GM23248 (cell line): ENCODE results near the gene MAP3K21. TPM values are rescaled to one million over a fixed set of nuclear protein-coding genes. Genes with fewer than 3 reads are reported as not detected.

Source experiments
- DNase-seq: peaks from one replicate; pipeline ENCODE4 v3.0.0-alpha.2; 2015
- H2AFZ ChIP-seq: fragments of 200-600 bp; sonication (generic); 2 replicates; pipeline ENCODE4 v1.6.1; 2016; ENCODE audit warnings: antibody characterized with exemption
- H3F3A ChIP-seq: fragments of 200-600 bp; sonication (generic); 2 replicates; pipeline ENCODE4 v1.6.1; 2016; ENCODE audit warnings: mild to moderate bottlenecking, antibody characterized with exemption, mixed run types; ENCODE audit not compliant: insufficient read depth
- H3K27ac ChIP-seq: fragments of 200-600 bp; sonication (generic); 2 replicates; pipeline ENCODE4 v1.5.1; 2016; ENCODE audit warnings: mild to moderate bottlenecking
- H3K27me3 ChIP-seq: fragments of 200-600 bp; sonication (generic); replicated peaks from 2 replicates; pipeline ENCODE4 v1.6.1; 2016; ENCODE audit warnings: mild to moderate bottlenecking; ENCODE audit not compliant: insufficient read depth
- H3K36me3 ChIP-seq: fragments of 200-600 bp; sonication (generic); 2 replicates; pipeline ENCODE4 v1.6.1; 2016; ENCODE audit warnings: low read depth, mild to moderate bottlenecking
- H3K4me1 ChIP-seq: fragments of 200-600 bp; sonication (generic); 2 replicates; pipeline ENCODE4 v1.6.1; 2016; ENCODE audit warnings: mild to moderate bottlenecking; ENCODE audit not compliant: insufficient read depth
- H3K4me2 ChIP-seq: fragments of 200-600 bp; sonication (generic); one replicate; pipeline ENCODE4 v1.6.1; 2016; ENCODE audit warnings: mild to moderate bottlenecking; ENCODE audit not compliant: unreplicated experiment
- H3K4me3 ChIP-seq: fragments of 200-600 bp; sonication (generic); 2 replicates; pipeline ENCODE4 v1.5.1; 2016; ENCODE audit warnings: mild to moderate bottlenecking
- H3K79me2 ChIP-seq: fragments of 200-600 bp; sonication (generic); 2 replicates; pipeline ENCODE4 v1.6.1; 2016; ENCODE audit warnings: mild to moderate bottlenecking; ENCODE audit not compliant: insufficient read depth
- H3K9ac ChIP-seq: fragments of 200-600 bp; sonication (generic); 2 replicates; pipeline ENCODE4 v1.6.1; 2016; ENCODE audit warnings: mild to moderate bottlenecking
- H3K9me2 ChIP-seq: fragments of 200-600 bp; sonication (generic); 2 replicates; pipeline ENCODE4 v1.6.1; 2016; ENCODE audit warnings: mixed run types, mild to moderate bottlenecking, moderate library complexity; ENCODE audit not compliant: insufficient read depth
- H3K9me3 ChIP-seq: fragments of 200-600 bp; sonication (generic); one replicate; pipeline ENCODE4 v1.6.1; 2017; ENCODE audit warnings: low read depth
- H4K20me1 ChIP-seq: fragments of 200-600 bp; sonication (generic); 2 replicates; pipeline ENCODE4 v1.6.0; 2016; ENCODE audit not compliant: insufficient read depth
- EZH2 ChIP-seq: fragments of 200-600 bp; sonication (generic); IDR thresholded peaks from 2 replicates; pipeline ENCODE4 v1.6.1; 2018; ENCODE audit warnings: antibody characterized with exemption, mild to moderate bottlenecking; ENCODE audit not compliant: insufficient read depth, poor library complexity, severe bottlenecking
- EZH2phosphoT487 ChIP-seq: fragments of 200-600 bp; sonication (generic); IDR thresholded peaks from 2 replicates; pipeline ENCODE4 v1.6.1; 2018; ENCODE audit warnings: antibody characterized with exemption, moderate library complexity, mild to moderate bottlenecking, low read depth; ENCODE audit not compliant: insufficient read depth
- WGBS, 2 experiments: methylation state at CpG; one replicate each; pipeline ENCODE4 v1.1.6; 2015 to 2017; ENCODE audit warnings: low lambda C conversion rate in 2 of 2, low coverage in 1 of 2; ENCODE audit errors: missing lambda C conversion rate in 2 of 2; 5-methylcytosine and 5-hydroxymethylcytosine counted together
- in situ Hi-C: fragments of 300-500 bp; cut with MboI; formaldehyde crosslinking; loops from 2 replicates; pipeline ENCODE4 v1.15.0; 2020
- polyA plus RNA-seq: library from polyadenylated mRNA; unstranded; fragments of >200 nt; fragmentation: Nextera tagmentation; extraction: Ambion mirVana; gene quantifications from 2 replicates; pipeline ENCODE4 v1.2.1, GENCODE V29; 2016
- total RNA-seq: library from RNA; depleted of rRNA; stranded (reverse); fragments of >200 nt; shearing (Covaris generic); gene quantifications from 2 replicates; pipeline ENCODE4 v1.2.3, GENCODE V29; 2014

The MAP3K21 gene
- total and polyA plus RNA-seq, 2 experiments from 2014 or later: 0.03 TPM; not detected in 1

- Histone ChIP-seq H3K36me3 (no peaks in the 10 kb centered on the region), H3K79me2 (peaks cover 53% of the 10 kb centered on the region)
- in situ Hi-C loops: no loop called here
Observed at GRCh38 chr1:233294913-233295236, 32.6 kb upstream of the MAP3K21 start.

GRCh38 chr1:233295237-233295974 is 32.1 kb upstream of the MAP3K21 start, which contains the start of gene PCNX2:
Gene PCNX2, minus strand, starts transcription at chr1:233295725. Its CDS starts 247 bp downstream, at chr1:233295478.
- DNase-seq: peak; percentile 84
- H3K9me2 ChIP-seq: no peaks in the 10 kb centered on the region
- no peaks in the 10 kb centered on the region for H3K9me3 ChIP-seq
- H3F3A ChIP-seq: peaks cover 26% of the 10 kb centered on the region; the same call in 1 of the 2 replicates
- H3K27ac ChIP-seq: peak within 1 kb of the TSS; percentile 52
- in situ Hi-C loops: no loop called here
- H3K4me3 ChIP-seq: peak within 1 kb of the TSS; percentile 90
- H3K27me3 ChIP-seq: no peaks in the 10 kb centered on the region
- H3K36me3 ChIP-seq: no peaks in the 10 kb centered on the region
- TF ChIP-seq EZH2 (no peak), EZH2phosphoT487 (no peak)
- H3K79me2 ChIP-seq: peaks cover 48% of the 10 kb centered on the region
- H3K4me1 ChIP-seq: peaks cover 22% of the 10 kb centered on the region
- peak within 1 kb of the TSS; percentile 91 for H3K4me2 ChIP-seq
- no peaks in the 10 kb centered on the region for H4K20me1 ChIP-seq
- peak within 1 kb of the TSS; percentile 95 for H2AFZ ChIP-seq
- WGBS, 2 experiments: 1 to 2% methylated on average over 27 to 52 of the region's 54 CpGs
- peak within 1 kb of the TSS; percentile 79 for H3K9ac ChIP-seq

More at GRCh38 chr1:233294913-233295236, 32.6 kb upstream of the MAP3K21 start:
- H3K27ac ChIP-seq: peak overlapping the region; percentile 52
- H3K27me3 ChIP-seq: no peaks in the 10 kb centered on the region
- H3K4me1 ChIP-seq: peaks cover 22% of the 10 kb centered on the region
- peak; percentile 81 for DNase-seq
- peak overlapping the region; percentile 91 for H3K4me2 ChIP-seq
- H2AFZ ChIP-seq: peak overlapping the region; percentile 95
- H3K9ac ChIP-seq: peak overlapping the region; percentile 79
- H4K20me1 ChIP-seq: no peaks in the 10 kb centered on the region
- no peaks in the 10 kb centered on the region for H3K9me2 ChIP-seq
- TF ChIP-seq EZH2phosphoT487 (no peak), EZH2 (no peak)
- H3K4me3 ChIP-seq: peak overlapping the region; percentile 90
- 0 to 2% methylated on average over 8 of the region's 8 CpGs for WGBS, 2 experiments
- H3K9me3 ChIP-seq: no peaks in the 10 kb centered on the region
- peaks cover 26% of the 10 kb centered on the region; the same call in 1 of the 2 replicates for H3F3A ChIP-seq

- in situ Hi-C loops: no loop called here
- H3K9ac ChIP-seq: peak overlapping the region; percentile 79
- H3K9me3 ChIP-seq: no peaks in the 10 kb centered on the region
- H3K27me3 ChIP-seq: no peaks in the 10 kb centered on the region
- H4K20me1 ChIP-seq: no peaks in the 10 kb centered on the region
- H3K4me2 ChIP-seq: peak overlapping the region; percentile 91
- peaks cover 26% of the 10 kb centered on the region; the same call in 1 of the 2 replicates for H3F3A ChIP-seq
- H3K36me3 ChIP-seq: no peaks in the 10 kb centered on the region
- no peak overlapping the region for H3K27ac ChIP-seq
- DNase-seq: no peak
- no peak for TF ChIP-seq EZH2phosphoT487
- TF ChIP-seq EZH2: no peak
- 9 to 29% methylated on average over 5 of the region's 5 CpGs for WGBS, 2 experiments
- H2AFZ ChIP-seq: peak overlapping the region; percentile 95
- H3K9me2 ChIP-seq: no peaks in the 10 kb centered on the region
- peaks cover 43% of the 10 kb centered on the region for H3K79me2 ChIP-seq
- H3K4me3 ChIP-seq: peak overlapping the region; percentile 90
- H3K4me1 ChIP-seq: peaks cover 22% of the 10 kb centered on the region
Observed at GRCh38 chr1:233295975-233296322, 31.6 kb upstream of the MAP3K21 start.

GRCh38 chr1:233299450-233299849 is 28.1 kb upstream of the MAP3K21 start:
- DNase-seq: no peak
- Histone ChIP-seq H3K4me3 (no peak overlapping the region), H4K20me1 (no peaks in the 10 kb centered on the region), H3K79me2 (peaks cover 16% of the 10 kb centered on the region), H3K9me2 (no peaks in the 10 kb centered on the region), H3K27me3 (no peaks in the 10 kb centered on the region), H3K36me3 (no peaks in the 10 kb centered on the region), H3K9ac (no peak overlapping the region), H3K4me2 (no peak overlapping the region), H2AFZ (no peak overlapping the region), H3K4me1 (peaks cover 8% of the 10 kb centered on the region; the same call in 1 of the 2 replicates), H3F3A (peaks cover 4% of the 10 kb centered on the region; the same call in 1 of the 2 replicates), H3K9me3 (no peaks in the 10 kb centered on the region), H3K27ac (no peak overlapping the region)
- no peak for TF ChIP-seq EZH2
- TF ChIP-seq EZH2phosphoT487: no peak
- in situ Hi-C loops: no loop called here
- 77 to 89% methylated on average over 5 of the region's 5 CpGs for WGBS, 2 experiments
